Naive thymus-derived CD4-positive, alpha-beta T cell (primary cell): ENCODE data around the gene LMNB1. TPM values are rescaled to one million over a fixed set of nuclear protein-coding genes. Genes with fewer than 3 reads are reported as not detected.
"Not testable (repeated sequence)": the region's sequence is repeated elsewhere in the genome, so short reads cannot be mapped to it uniquely, and the experiment has no call there.

Source experiments
- ATAC-seq: fragments of 150-1000 bp; cut with Tn5 transposase; 2 replicates; pipeline ENCODE4 v1.10.0; 2021; ENCODE audit warnings: mild to moderate bottlenecking, moderate library complexity
- CTCF ChIA-PET: fragments of 350-600 bp; sonication (Branson Sonifier 250); formaldehyde crosslinking; loops from one replicate; lab custom pipeline; 2021; ENCODE audit warnings: antibody characterized with exemption; lab: Charles Lee
- POLR2A ChIA-PET: fragments of 350-600 bp; sonication (Branson Sonifier 250); formaldehyde crosslinking; loops from one replicate; lab custom pipeline; 2021; ENCODE audit warnings: antibody characterized with exemption, inconsistent platforms; lab: Charles Lee
- DNase-seq, 9 donors: peaks; one replicate each; pipeline versions ENCODE4 v3.0.0 to v3.0.0-alpha.2; 2020 to 2022; ENCODE audit warnings: mixed read lengths in 1 of 9
- H3K27ac ChIP-seq: one replicate; pipeline ENCODE4 v1.7.0; 2013; ENCODE audit warnings: mild to moderate bottlenecking, low read depth, low read length, moderate library complexity
- H3K27me3 ChIP-seq, 2 donors: one replicate each; pipeline ENCODE4 v1.7.0; 2013; ENCODE audit warnings: low read length in 2 of 2, mild to moderate bottlenecking in 2 of 2, moderate library complexity in 2 of 2; ENCODE audit not compliant: control insufficient read depth in 2 of 2, insufficient read depth in 2 of 2
- H3K36me3 ChIP-seq, 3 experiments: 1 replicate in 2 of 3; 2 replicates in 1 of 3; pipeline ENCODE4 v1.7.0; 2013; ENCODE audit warnings: low read length in 3 of 3, mild to moderate bottlenecking in 3 of 3, moderate library complexity in 1 of 3; ENCODE audit not compliant: insufficient read depth in 3 of 3, control insufficient read depth in 2 of 3
- H3K4me1 ChIP-seq, 2 donors: one replicate each; pipeline ENCODE4 v1.7.0; 2013; ENCODE audit warnings: low read length in 2 of 2, mild to moderate bottlenecking in 2 of 2, moderate library complexity in 1 of 2; ENCODE audit not compliant: control insufficient read depth in 2 of 2, insufficient read depth in 2 of 2
- H3K4me3 ChIP-seq: 2 replicates; pipeline ENCODE4 v1.7.0; 2013; ENCODE audit warnings: mild to moderate bottlenecking, low read length
- H3K9me3 ChIP-seq, 3 experiments: 1 replicate in 2 of 3; 2 replicates in 1 of 3; pipeline ENCODE4 v1.7.0; 2013; ENCODE audit warnings: low read length in 3 of 3; ENCODE audit not compliant: control insufficient read depth in 2 of 3
- H3K27ac Mint-ChIP-seq, 9 donors: one replicate each; pipeline ENCODE4 v1.8.0; 2020 to 2022; ENCODE audit warnings: mixed read lengths in 9 of 9, mild to moderate bottlenecking in 8 of 9, moderate library complexity in 5 of 9, inconsistent platforms in 2 of 9
- H3K27me3 Mint-ChIP-seq, 5 donors: one replicate each; pipeline ENCODE4 v1.8.0; 2021 to 2022; ENCODE audit warnings: mixed read lengths in 5 of 5, mild to moderate bottlenecking in 1 of 5
- H3K36me3 Mint-ChIP-seq, 5 donors: one replicate each; pipeline ENCODE4 v1.8.0; 2020 to 2022; ENCODE audit warnings: mixed read lengths in 5 of 5, mild to moderate bottlenecking in 3 of 5, inconsistent platforms in 1 of 5
- H3K4me1 Mint-ChIP-seq, 7 donors: one replicate each; pipeline ENCODE4 v1.8.0; 2020 to 2022; ENCODE audit warnings: mixed read lengths in 7 of 7, mild to moderate bottlenecking in 3 of 7, inconsistent platforms in 1 of 7
- H3K4me3 Mint-ChIP-seq, 10 donors: one replicate each; pipeline ENCODE4 v1.8.0; 2020 to 2022; ENCODE audit warnings: mild to moderate bottlenecking in 10 of 10, mixed read lengths in 10 of 10, moderate library complexity in 6 of 10, inconsistent platforms in 2 of 10
- H3K9me3 Mint-ChIP-seq, 11 donors: one replicate each; pipeline ENCODE4 v1.8.0; 2020 to 2022; ENCODE audit warnings: mixed read lengths in 11 of 11, mild to moderate bottlenecking in 4 of 11, inconsistent platforms in 1 of 11, moderate library complexity in 1 of 11
- intact Hi-C, 2 donors: fragments of 100-400 bp; cut with micrococcal nuclease; formaldehyde crosslinking; loops; one replicate each; pipeline ENCODE4 v1.15.1; 2023
- polyA plus RNA-seq, 2 donors: library from polyadenylated mRNA; unstranded; fragments of 300-500 nt; fragmentation: Illumina TruSeq; gene quantifications; one replicate each; pipeline ENCODE4 v1.2.3, GENCODE V29; 2021
- total RNA-seq, 6 experiments: library from RNA in 5 of 6; stranded (reverse) in 5 of 6; gene quantifications; 1 replicate in 5 of 6; 2 replicates in 1 of 6; pipeline ENCODE4 v1.2.3 and lab custom pipeline; 2021 to 2026

LMNB1 gene
- total and polyA plus RNA-seq, 7 experiments from 2014 or later: 10.5 to 218 (median 26.7) TPM

DNA sequence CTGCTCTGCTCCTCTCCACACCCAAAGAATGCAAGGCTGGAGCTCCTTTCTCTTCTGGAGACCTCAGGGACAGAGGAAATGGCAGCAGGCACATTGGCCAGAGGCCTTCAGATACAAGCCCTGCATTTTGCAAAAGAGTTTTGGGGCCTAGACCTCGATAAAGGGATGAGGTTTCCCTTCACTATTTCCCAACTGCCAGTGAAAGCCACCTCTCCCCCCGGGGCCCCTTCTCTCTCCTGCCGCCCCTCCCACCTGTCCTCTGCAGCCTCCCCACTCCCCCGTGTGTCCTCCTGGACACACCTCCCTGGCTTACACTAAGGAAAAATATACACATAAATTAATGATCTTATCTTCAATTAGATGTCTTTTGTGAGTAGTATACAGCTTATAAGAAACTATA lies 21.3 kb upstream of the LMNB1 start:
- Histone ChIP-seq H3K36me3 (no peaks in the 10 kb centered on the region), H3K4me1 (peaks cover 0 to 6% of the 10 kb centered on the region in 2 donors), H3K4me3 (no peak overlapping the region), H3K27me3 (no peaks in the 10 kb centered on the region), H3K9me3 (no peaks in the 10 kb centered on the region), H3K27ac (no peak overlapping the region)
- Mint-ChIP-seq H3K4me3 (no peak overlapping the region), H3K9me3 (no peaks in the 10 kb centered on the region), H3K27ac (no peak overlapping the region), H3K4me1 (peaks cover 7 to 38% (median 12%) of the 10 kb centered on the region in 7 donors), H3K36me3 (no peaks in the 10 kb centered on the region), H3K27me3 (no peaks in the 10 kb centered on the region)
- POLR2A ChIA-PET: no interaction called here
- intact Hi-C loops: no loop called here
- no peak for ATAC-seq
- no peak for DNase-seq
- CTCF ChIA-PET: no interaction called here

DNA sequence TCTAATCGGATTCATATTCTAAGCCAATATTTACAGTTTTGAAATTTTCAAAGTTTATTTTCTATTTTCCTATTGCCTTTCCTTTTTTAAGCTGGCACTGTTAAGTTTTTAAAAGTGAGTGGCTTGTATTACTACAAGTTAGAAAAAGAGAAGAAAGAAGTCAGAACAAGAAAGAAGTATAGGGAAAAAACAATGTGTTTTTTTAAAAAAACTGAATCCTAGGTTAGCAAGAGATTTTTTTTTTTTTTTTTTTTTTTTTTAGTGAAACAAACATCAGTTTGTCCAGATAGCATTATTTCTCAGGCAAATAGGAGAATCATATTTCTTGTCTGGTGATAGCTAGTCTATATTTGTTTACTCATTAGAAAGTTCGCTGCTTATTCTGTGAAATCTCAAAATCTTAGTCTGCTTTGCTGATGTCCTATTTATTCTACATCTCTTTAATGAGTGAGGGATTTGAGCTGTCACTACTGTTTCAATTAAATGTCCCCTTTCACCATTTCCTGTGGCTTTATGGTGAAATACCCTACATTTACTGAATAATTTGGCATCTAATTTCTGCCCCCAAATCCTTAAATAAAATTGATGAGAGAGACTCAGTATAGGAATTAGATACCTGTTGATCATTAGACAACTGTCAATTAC lies 19.1 kb upstream of the LMNB1 start:
- ChIA-PET CTCF (no interaction called here), POLR2A (interaction anchor here (0.7 to 1.1 kb wide), 3 partner anchors 13 to 51 kb away, joined by 4 read pairs; no protein-coding TSS in a partner anchor)
- Histone ChIP-seq H3K27me3 (no peaks in the 10 kb centered on the region), H3K4me3 (no peak overlapping the region), H3K9me3 (no peaks in the 10 kb centered on the region), H3K27ac (no peak overlapping the region), H3K36me3 (no peaks in the 10 kb centered on the region), H3K4me1 (peaks cover 0 to 6% of the 10 kb centered on the region in 2 donors)
- Mint-ChIP-seq H3K9me3 (peaks cover 0 to 2% (median 0%) of the 10 kb centered on the region in 11 donors), H3K4me3 (peak overlapping the region in 6 of 10 donors; percentile 6 to 72 (median 44)), H3K36me3 (peaks cover 0 to 4% (median 0%) of the 10 kb centered on the region in 5 donors), H3K4me1 (peaks cover 7 to 51% (median 12%) of the 10 kb centered on the region in 7 donors), H3K27ac (peak overlapping the region in 6 of 9 donors; percentile 2 to 88 (median 32)), H3K27me3 (no peaks in the 10 kb centered on the region)
- no peak for ATAC-seq
- DNase-seq: no peak
- intact Hi-C loops: loop anchor here in 1 of 2 donors (1.0 kb wide), 2 partner anchors 10 to 18 kb away; no protein-coding TSS in a partner anchor

DNA sequence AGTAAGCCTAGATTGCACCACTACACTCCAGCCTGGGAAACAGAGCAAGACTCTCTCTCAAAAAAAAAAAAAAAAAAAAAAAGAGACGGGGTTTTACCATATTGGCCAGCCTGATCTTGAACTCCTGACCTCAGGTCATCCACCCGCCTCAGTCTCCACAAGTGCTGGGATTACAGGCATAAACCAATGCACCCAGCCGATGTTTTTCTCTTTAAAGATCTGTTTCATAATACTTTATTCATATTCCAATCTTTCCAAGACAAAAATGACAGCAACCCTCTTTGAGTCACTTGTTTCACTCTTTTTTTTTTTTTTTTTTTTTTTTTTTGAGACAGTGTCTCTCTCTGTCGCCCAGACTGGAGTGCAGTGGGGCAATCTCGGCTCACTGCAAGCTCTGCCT lies 13.6 kb upstream of the LMNB1 start:
- no peak for ATAC-seq
- peaks cover 0 to 2% (median 0%) of the 10 kb centered on the region in 11 donors for H3K9me3 Mint-ChIP-seq
- no peak overlapping the region for H3K27ac Mint-ChIP-seq
- CTCF ChIA-PET: no interaction called here
- no peaks in the 10 kb centered on the region for H3K9me3 ChIP-seq
- peaks cover 0 to 3% of the 10 kb centered on the region in 2 donors for H3K4me1 ChIP-seq
- H3K27me3 ChIP-seq: no peaks in the 10 kb centered on the region
- H3K4me1 Mint-ChIP-seq: peaks cover 3 to 36% (median 8%) of the 10 kb centered on the region in 7 donors
- POLR2A ChIA-PET: no interaction called here
- H3K36me3 ChIP-seq: no peaks in the 10 kb centered on the region
- intact Hi-C loops: no loop called here
- H3K27me3 Mint-ChIP-seq: no peaks in the 10 kb centered on the region
- DNase-seq: no peak
- no peak overlapping the region for H3K4me3 Mint-ChIP-seq
- no peak overlapping the region for H3K4me3 ChIP-seq
- H3K27ac ChIP-seq: no peak overlapping the region
- H3K36me3 Mint-ChIP-seq: peaks cover 0 to 6% (median 0%) of the 10 kb centered on the region in 5 donors

DNA sequence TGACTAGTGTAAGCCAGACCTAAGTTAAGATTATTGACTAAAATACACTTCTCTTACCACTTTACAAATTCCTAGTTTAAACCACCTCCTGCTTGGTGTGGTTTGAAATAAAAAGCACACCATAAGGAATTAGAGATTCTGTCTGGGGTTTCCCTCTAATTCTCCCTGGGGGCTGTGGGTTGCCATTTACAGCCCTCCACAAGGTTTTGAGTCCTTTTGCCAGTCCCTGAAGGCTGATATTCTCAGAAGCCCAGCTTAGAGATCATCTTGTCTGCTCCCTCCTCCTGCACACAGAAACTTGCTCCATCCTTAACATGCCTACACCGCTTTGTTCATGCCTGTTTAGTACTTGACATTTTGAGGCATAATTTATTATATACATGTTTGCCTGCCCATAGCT lies 7.2 kb upstream of the LMNB1 start:
- peaks cover 0 to 4% (median 0%) of the 10 kb centered on the region in 5 donors for H3K27me3 Mint-ChIP-seq
- H3K4me1 Mint-ChIP-seq: peaks cover 0 to 6% (median 0%) of the 10 kb centered on the region in 7 donors
- Histone ChIP-seq H3K4me3 (no peak overlapping the region), H3K27me3 (no peaks in the 10 kb centered on the region), H3K27ac (no peak overlapping the region), H3K9me3 (no peaks in the 10 kb centered on the region), H3K4me1 (no peaks in the 10 kb centered on the region), H3K36me3 (no peaks in the 10 kb centered on the region)
- POLR2A ChIA-PET: interaction anchor here (1.2 kb wide), 1 partner anchor 8 kb away, joined by 4 read pairs; no protein-coding TSS in a partner anchor
- intact Hi-C loops: loop anchor here (10.0 kb wide), 1 partner anchor 345 kb away; the partner anchor contains the start of gene GRAMD2B (in 2 of the 2)
- DNase-seq: no peak
- H3K36me3 Mint-ChIP-seq: peaks cover 0 to 2% (median 0%) of the 10 kb centered on the region in 5 donors
- H3K27ac Mint-ChIP-seq: no peak overlapping the region
- ATAC-seq: no peak
- H3K9me3 Mint-ChIP-seq: no peaks in the 10 kb centered on the region
- CTCF ChIA-PET: interaction anchor here (0.7 kb wide), 1 partner anchor 11 kb away, joined by 6 read pairs; no protein-coding TSS in a partner anchor
- no peak overlapping the region for H3K4me3 Mint-ChIP-seq

DNA sequence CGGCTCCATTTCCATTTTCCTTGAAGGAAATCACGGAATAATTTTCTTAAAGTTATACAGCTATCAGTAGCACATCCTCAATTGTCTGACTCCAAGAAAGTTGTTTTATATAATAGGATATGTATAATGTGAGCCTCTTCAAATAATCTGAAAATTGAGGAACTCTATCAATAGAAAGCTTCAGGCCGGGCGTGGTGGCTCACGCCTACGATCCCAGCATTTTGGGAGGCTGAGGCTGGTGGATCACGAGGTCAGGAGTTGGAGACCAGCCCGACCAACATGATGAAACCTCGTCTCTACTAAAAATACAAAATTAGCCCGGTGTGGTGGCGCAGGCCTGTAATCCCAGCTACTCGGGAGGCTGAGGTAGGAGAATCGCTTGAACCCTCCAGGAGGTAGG lies 3.4 kb upstream of the LMNB1 start:
- H3K27ac Mint-ChIP-seq, H3K9me3 Mint-ChIP-seq, H3K27ac ChIP-seq, H3K4me3 ChIP-seq, H3K36me3 ChIP-seq, CTCF ChIA-PET, ATAC-seq, H3K36me3 Mint-ChIP-seq, DNase-seq, H3K27me3 ChIP-seq, H3K4me1 ChIP-seq, H3K4me3 Mint-ChIP-seq, H3K9me3 ChIP-seq, H3K27me3 Mint-ChIP-seq: not testable (repeated sequence)
- H3K4me1 Mint-ChIP-seq: peaks cover 0 to 11% (median 8%) of the 10 kb centered on the region in 7 donors
- intact Hi-C loops: loop anchor here (10.0 kb wide), 1 partner anchor 349 kb away; the partner anchor contains the start of gene GRAMD2B (in 2 of the 2)
- POLR2A ChIA-PET: interaction anchor here (0.9 kb wide), 1 partner anchor 328 kb away, joined by 4 read pairs; no protein-coding TSS in a partner anchor

DNA sequence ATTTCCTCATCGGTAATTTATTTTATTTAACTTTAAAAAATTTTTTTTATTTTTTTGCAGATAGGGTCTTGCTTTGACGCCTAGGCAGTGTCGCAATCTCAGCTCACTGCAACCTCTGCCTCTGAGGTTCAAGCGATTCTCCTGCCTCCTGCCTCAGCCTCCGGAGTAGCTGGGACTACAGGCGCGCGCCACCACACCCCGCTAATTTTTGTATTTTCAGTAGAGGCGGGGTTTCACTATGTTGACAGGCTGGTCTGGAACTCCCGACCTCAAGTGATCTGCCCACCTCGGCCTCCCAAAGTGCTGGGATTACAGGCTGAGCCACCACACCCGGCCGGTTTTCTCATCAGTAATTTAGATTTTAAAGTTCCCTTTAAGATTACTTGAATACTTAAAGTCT lies 2.3 kb upstream of the LMNB1 start:
- H3K4me1 ChIP-seq: peaks cover 10 to 12% of the 10 kb centered on the region in 2 donors
- H3K9me3 Mint-ChIP-seq, H3K27me3 Mint-ChIP-seq, DNase-seq, POLR2A ChIA-PET, H3K4me3 ChIP-seq, H3K36me3 Mint-ChIP-seq, H3K27ac ChIP-seq, H3K27me3 ChIP-seq, H3K36me3 ChIP-seq, H3K4me3 Mint-ChIP-seq, H3K27ac Mint-ChIP-seq, H3K9me3 ChIP-seq, ATAC-seq: not testable (repeated sequence)
- H3K4me1 Mint-ChIP-seq: peaks cover 0 to 20% (median 18%) of the 10 kb centered on the region in 7 donors
- intact Hi-C loops: loop anchor here (10.0 kb wide), 1 partner anchor 350 kb away; the partner anchor contains the start of gene GRAMD2B (in 2 of the 2)
- CTCF ChIA-PET: interaction anchor here (0.8 to 0.9 kb wide), 2 partner anchors 98 to 99 kb away, joined by 3 to 4 read pairs; no protein-coding TSS in a partner anchor
